ENCODE measurements around the gene CEP55. TPM values are rescaled to one million over a fixed set of nuclear protein-coding genes. Genes with fewer than 3 reads are reported as not detected.

The CEP55 gene
- total and polyA plus RNA-seq, 7 donors = 0.10 to 0.29 (median 0.20) TPM; not detected in 3

GRCh38 chr10:93552780-93553179 is 56.4 kb downstream of the CEP55 start:
- Histone ChIP-seq H3K27ac (no peak overlapping the region), H3K4me3 (no peak overlapping the region), H3K36me3 (ENCODE audit: insufficient read depth in 1 of 2, low read depth in 1 of 2) (no peaks in the 10 kb centered on the region), H3K4me1 (no peaks in the 10 kb centered on the region), H3K27me3 (ENCODE audit: insufficient read depth in 3 of 3, low read length in 2 of 3) (no peaks in the 10 kb centered on the region), H3K9me3 (no peaks in the 10 kb centered on the region)
- 88 to 93% (median 91%) methylated on average over 3 of the region's 3 CpGs for WGBS, 3 donors
- DNase-seq = no peak
- intact Hi-C loops (cut with DNase I) = no loop called here
- ATAC-seq = no peak
- no peak for TF ChIP-seq CTCF (IDR thresholded peaks at IDR 0.05)

DNA sequence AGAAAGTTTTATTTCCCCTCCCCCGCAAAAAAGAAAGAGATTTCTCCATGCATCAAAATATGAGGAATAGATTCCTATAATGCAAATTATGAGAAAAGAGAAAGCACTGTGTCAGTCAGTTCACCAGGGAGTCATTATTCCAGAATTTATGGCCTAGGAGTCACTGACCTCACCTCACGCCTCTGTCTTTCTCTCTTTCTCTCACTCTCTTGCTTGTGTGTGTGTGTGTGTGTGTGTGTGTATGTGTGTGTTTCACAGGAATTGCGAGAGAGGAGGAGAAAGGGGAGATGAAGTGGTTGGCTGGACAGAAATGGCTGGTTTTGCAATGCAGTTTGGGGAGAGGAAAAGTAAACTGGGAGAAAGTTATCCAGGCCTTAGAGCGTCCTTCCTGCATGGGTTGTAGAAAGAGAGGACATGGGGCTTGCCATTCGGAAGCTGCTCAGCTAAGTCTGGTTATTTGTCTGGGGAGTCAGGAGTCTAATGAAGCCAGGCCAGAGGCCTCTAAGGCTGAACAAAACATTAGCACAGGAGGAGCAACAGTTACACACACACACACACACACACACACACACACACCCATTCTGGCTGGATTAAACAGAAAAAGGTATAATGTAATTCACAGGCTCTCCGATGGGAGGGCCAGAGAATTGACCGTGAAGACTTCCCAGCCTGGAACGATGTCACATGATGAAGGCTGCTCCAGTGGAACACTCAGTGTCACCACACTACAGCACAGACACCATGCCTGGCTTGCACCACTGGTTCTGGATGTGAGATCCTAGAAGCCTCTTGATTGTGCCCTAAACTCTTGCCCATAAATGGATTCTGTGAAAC is 57.3 kb downstream of the CEP55 start:
- ATAC-seq (no peak), DNase-seq (no peak)
- intact Hi-C loops (cut with DNase I) = no loop called here
- Histone ChIP-seq H3K36me3 (ENCODE audit: insufficient read depth in 1 of 2, low read depth in 1 of 2) (no peaks in the 10 kb centered on the region), H3K4me3 (no peak overlapping the region), H3K27me3 (ENCODE audit: insufficient read depth in 3 of 3, low read length in 2 of 3) (no peaks in the 10 kb centered on the region), H3K9me3 (no peaks in the 10 kb centered on the region), H3K4me1 (no peaks in the 10 kb centered on the region), H3K27ac (no peak overlapping the region)
- TF ChIP-seq CTCF (IDR thresholded peaks at IDR 0.05) = no peak
- 54 to 67% (median 55%) methylated on average over 7 to 8 of the region's 8 CpGs for WGBS, 3 donors

- WGBS, 3 donors = 62 to 85% (median 74%) methylated on average over 1 of the region's 1 CpG
- ATAC-seq (no peak), DNase-seq (no peak)
- Histone ChIP-seq H3K4me3 (no peak overlapping the region), H3K27me3 (ENCODE audit: insufficient read depth in 3 of 3, low read length in 2 of 3) (no peaks in the 10 kb centered on the region), H3K27ac (no peak overlapping the region), H3K36me3 (ENCODE audit: insufficient read depth in 1 of 2, low read depth in 1 of 2) (no peaks in the 10 kb centered on the region), H3K9me3 (no peaks in the 10 kb centered on the region), H3K4me1 (no peaks in the 10 kb centered on the region)
- intact Hi-C loops (cut with DNase I) = no loop called here
- TF ChIP-seq CTCF (IDR thresholded peaks at IDR 0.05) = no peak
These were observed 57.9 kb downstream of the CEP55 start for GRCh38 chr10:93554316-93554663.

DNA sequence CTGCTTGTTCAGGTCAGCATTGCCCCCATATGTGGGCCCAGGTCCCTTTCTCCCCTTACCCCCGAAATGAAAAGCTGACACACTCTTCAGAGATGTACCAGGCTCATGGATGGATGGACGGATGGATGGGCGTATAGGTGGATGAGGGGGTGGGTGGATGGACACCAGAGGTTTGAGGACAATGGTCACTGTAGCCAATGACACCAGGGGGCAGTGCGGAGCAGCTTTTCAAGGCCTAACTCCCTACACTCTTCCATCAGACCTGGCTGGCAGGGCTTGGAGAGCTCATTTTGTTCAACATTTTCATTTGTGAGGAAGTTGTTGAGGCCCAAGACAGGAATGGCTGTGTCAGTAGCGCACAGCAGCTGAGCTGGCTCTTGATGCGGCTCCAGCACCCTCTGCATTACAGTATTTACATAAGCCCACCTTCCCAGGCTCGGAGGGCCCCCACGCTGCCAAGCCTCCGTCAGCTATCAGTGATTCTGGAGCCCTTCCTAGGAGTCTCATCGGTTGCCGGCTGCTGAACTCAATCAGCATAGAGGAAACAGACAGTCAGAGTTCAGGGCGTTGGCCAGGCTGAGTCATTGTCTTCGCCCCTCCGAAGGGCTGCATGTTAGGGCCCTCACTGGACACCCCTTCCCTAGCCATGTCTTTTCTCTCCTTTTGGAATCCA is 58.5 kb downstream of the CEP55 start:
- peak; percentile 33 for TF ChIP-seq CTCF (IDR thresholded peaks at IDR 0.05)
- WGBS, 3 donors = 48 to 51% (median 49%) methylated on average over 14 of the region's 14 CpGs
- H3K36me3 ChIP-seq (ENCODE audit: insufficient read depth in 1 of 2, low read depth in 1 of 2) = no peaks in the 10 kb centered on the region

More for the DNA sequence above, 58.5 kb downstream of the CEP55 start:
- no peak overlapping the region for H3K4me3 ChIP-seq
- H3K27me3 ChIP-seq (ENCODE audit: insufficient read depth in 3 of 3, low read length in 2 of 3) = no peaks in the 10 kb centered on the region
- ATAC-seq (peak in 3 of 4 donors; percentile 38 to 72 (median 45)), DNase-seq (peak; percentile 68 to 71)
- no peaks in the 10 kb centered on the region for H3K9me3 ChIP-seq
- no peak overlapping the region for H3K27ac ChIP-seq
- no peaks in the 10 kb centered on the region for H3K4me1 ChIP-seq
- intact Hi-C loops (cut with DNase I) = no loop called here

Measured in psoas muscle (tissue), 8 donors.